Thyroid gland (tissue), 4 donors: ENCODE data around the gene MKRN3. TPM values are rescaled to one million over a fixed set of nuclear protein-coding genes. Genes with fewer than 3 reads are reported as not detected.
"Not testable (repeated sequence)": the region's sequence is repeated elsewhere in the genome, so short reads cannot be mapped to it uniquely, and the experiment has no call there.

ENCODE experiments used
- DNase-seq, 2 donors: peaks; one replicate each; pipeline ENCODE4 v3.0.0-alpha.2; 2019
- H3K27ac ChIP-seq, 3 donors: fragments of 200-600 bp; sonication (generic); 1 replicate in 2 of 3; 2 replicates in 1 of 3; pipeline ENCODE4 v1.5.1; 2016 to 2019; ENCODE audit warnings: mild to moderate bottlenecking in 1 of 3, moderate library complexity in 1 of 3
- H3K27me3 ChIP-seq: fragments of 200-600 bp; sonication (generic); one replicate; pipeline ENCODE4 v1.5.1; 2019
- H3K36me3 ChIP-seq, 2 donors: fragments of 200-600 bp; sonication (generic); one replicate each; pipeline ENCODE4 v1.5.1; 2016 to 2019
- H3K4me1 ChIP-seq, 2 donors: fragments of 200-600 bp; sonication (generic); one replicate each; pipeline ENCODE4 v1.5.1; 2017 to 2019
- H3K4me3 ChIP-seq, 3 donors: fragments of 200-600 bp; sonication (generic); replicated peaks in 1 of 3; 1 replicate in 2 of 3; 2 replicates in 1 of 3; pipeline ENCODE4 v1.5.1; 2016; ENCODE audit warnings: mild to moderate bottlenecking in 1 of 3
- H3K9me3 ChIP-seq: fragments of 200-600 bp; sonication (generic); one replicate; pipeline ENCODE4 v1.5.1; 2017
- POLR2A ChIP-seq, 2 donors: fragments of 450-650 bp; IDR thresholded peaks; one replicate each; pipeline ENCODE4 v1.6.1; 2017; ENCODE audit warnings: antibody characterized with exemption in 2 of 2, mild to moderate bottlenecking in 2 of 2, moderate library complexity in 1 of 2
- WGBS, 2 donors: methylation state at CpG; one replicate each; pipeline ENCODE4 v1.1.5; 2017; 5-methylcytosine and 5-hydroxymethylcytosine counted together
- intact Hi-C: fragments of 100-400 bp; cut with DNase I; formaldehyde crosslinking; loops from one replicate; pipeline ENCODE4 v1.15.1; 2023
- total RNA-seq, 4 donors: library from RNA; depleted of rRNA; stranded (reverse); fragments of >200 nt; gene quantifications; one replicate each; pipeline ENCODE4 v1.2.3, GENCODE V29; 2016
- TF ChIP-seq, protein P1 (sequence below), 6 experiments: fragments of 200-600 bp in 3 of 6; fragments of 450-650 bp in 3 of 6; sonication (generic) in 3 of 6; IDR thresholded peaks; one replicate each; pipeline ENCODE4 v1.5.1; 2016 to 2019; ENCODE audit warnings: antibody characterized with exemption in 6 of 6, mild to moderate bottlenecking in 2 of 6, inconsistent platforms in 1 of 6, moderate library complexity in 1 of 6

MKRN3 gene
- total RNA-seq, 4 donors from 2014 or later, result 0.11 to 0.44 (median 0.40) TPM; not detected in 1

DNA sequence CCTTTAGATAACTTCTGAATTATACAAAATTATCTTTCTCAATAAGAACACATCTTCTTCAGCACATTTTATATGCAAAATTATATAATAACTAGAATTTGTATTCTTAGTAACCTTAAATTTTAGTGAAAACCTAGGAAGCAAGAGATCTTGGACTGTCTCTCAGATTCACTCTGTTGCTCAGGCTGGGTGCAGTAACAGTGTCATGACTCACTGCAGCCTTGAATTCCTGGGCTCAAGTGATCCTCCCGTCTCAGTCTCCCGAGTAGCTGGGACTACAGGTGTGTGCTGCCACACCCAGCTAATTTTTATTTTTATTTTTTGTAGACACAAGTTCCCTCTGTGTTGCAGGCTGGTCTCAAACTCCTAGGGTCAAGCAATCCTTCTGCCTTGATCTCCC is 29.9 kb downstream of the MKRN3 start:
- Histone ChIP-seq H3K4me1 (no peaks in the 10 kb centered on the region), H3K27me3 (no peaks in the 10 kb centered on the region), H3K36me3 (no peaks in the 10 kb centered on the region), H3K4me3 (no peak overlapping the region), H3K9me3 (no peaks in the 10 kb centered on the region), H3K27ac (no peak overlapping the region)
- WGBS, 2 donors, result 52 to 57% methylated on average over 2 of the region's 2 CpGs
- intact Hi-C loops, result no loop called here
- no peak for TF ChIP-seq POLR2A (IDR thresholded peaks at IDR 0.05)
- TF ChIP-seq, protein P1, sequence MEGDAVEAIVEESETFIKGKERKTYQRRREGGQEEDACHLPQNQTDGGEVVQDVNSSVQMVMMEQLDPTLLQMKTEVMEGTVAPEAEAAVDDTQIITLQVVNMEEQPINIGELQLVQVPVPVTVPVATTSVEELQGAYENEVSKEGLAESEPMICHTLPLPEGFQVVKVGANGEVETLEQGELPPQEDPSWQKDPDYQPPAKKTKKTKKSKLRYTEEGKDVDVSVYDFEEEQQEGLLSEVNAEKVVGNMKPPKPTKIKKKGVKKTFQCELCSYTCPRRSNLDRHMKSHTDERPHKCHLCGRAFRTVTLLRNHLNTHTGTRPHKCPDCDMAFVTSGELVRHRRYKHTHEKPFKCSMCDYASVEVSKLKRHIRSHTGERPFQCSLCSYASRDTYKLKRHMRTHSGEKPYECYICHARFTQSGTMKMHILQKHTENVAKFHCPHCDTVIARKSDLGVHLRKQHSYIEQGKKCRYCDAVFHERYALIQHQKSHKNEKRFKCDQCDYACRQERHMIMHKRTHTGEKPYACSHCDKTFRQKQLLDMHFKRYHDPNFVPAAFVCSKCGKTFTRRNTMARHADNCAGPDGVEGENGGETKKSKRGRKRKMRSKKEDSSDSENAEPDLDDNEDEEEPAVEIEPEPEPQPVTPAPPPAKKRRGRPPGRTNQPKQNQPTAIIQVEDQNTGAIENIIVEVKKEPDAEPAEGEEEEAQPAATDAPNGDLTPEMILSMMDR (IDR thresholded peaks at IDR 0.05), result no peak
- no peak for DNase-seq

DNA sequence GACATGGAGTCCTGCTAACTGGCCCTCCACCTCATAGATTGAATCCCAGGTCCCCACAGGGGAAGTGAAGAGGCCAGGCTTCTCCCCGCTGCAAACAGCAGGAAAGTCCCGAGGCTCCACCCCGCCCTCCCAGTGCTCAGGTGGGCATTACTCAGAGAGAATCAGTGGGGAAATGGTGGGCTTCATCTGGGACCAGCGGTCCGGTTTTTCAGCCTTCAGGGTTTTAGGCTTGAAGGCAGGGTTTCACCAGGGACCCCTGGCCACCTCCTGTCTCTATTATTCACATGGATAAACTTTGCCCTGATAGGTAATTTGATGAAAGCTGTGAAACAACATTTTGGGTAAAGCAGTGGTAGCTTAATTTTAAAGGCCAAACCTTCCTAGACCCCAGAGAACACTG is 31.3 kb downstream of the MKRN3 start:
- H3K4me3 ChIP-seq, result no peak overlapping the region
- H3K27ac ChIP-seq, result no peak overlapping the region
- no peak for TF ChIP-seq POLR2A (IDR thresholded peaks at IDR 0.05)
- TF ChIP-seq, protein P1 (IDR thresholded peaks at IDR 0.05), result no peak
- H3K9me3 ChIP-seq, result no peaks in the 10 kb centered on the region
- WGBS, 2 donors, result 59 to 66% methylated on average over 3 to 5 of the region's 5 CpGs
- H3K27me3 ChIP-seq, result no peaks in the 10 kb centered on the region
- no peaks in the 10 kb centered on the region for H3K4me1 ChIP-seq
- intact Hi-C loops, result no loop called here
- no peak for DNase-seq
- no peaks in the 10 kb centered on the region for H3K36me3 ChIP-seq

DNA sequence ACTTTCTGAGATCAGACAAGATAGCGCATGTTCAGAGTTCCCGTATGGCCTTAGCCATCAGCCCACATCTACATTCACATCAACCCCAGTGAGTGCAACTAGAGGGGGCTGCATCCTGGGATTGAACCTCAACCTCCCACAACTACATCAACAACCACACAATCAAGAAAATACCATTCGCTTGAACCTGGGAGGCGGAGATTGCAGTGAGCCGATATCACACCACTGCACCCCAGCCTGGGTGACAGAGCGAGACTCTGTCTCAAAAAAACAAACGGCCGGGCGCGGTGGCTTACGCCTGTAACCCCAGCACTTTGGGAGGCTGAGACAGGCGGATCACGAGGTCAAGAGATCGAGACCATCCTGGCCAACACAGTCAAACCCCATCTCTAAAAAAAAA is 31.8 kb downstream of the MKRN3 start:
- intact Hi-C loops, H3K9me3 ChIP-seq, H3K4me3 ChIP-seq, H3K36me3 ChIP-seq, DNase-seq, H3K27ac ChIP-seq, H3K27me3 ChIP-seq, H3K4me1 ChIP-seq: not testable (repeated sequence)
- WGBS, 2 donors, result 89% methylated on average over 13 to 14 of the region's 14 CpGs

DNA sequence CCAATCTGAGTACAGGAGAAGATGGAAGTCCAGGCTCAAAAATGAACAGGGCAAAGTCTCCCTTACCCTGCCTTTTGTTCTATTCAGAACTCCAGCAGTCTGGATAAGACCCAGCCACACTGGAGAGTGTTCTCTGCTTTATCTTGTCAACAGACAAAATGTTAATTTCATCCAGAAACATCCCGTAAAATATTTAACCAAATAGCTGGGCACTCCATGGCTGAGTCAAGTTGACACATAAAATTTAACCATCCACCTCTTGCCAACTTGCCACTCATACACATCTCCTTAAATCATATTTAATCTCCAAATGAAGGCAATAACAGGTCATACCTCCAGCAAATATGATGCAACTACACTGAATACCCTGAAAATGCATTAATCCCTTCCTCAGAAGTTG is 33.6 kb downstream of the MKRN3 start:
- H3K27me3 ChIP-seq, result no peaks in the 10 kb centered on the region
- no peak overlapping the region for H3K4me3 ChIP-seq
- no peaks in the 10 kb centered on the region for H3K9me3 ChIP-seq
- DNase-seq, result no peak
- intact Hi-C loops, result no loop called here
- H3K27ac ChIP-seq, result no peak overlapping the region
- 93% methylated on average over 1 of the region's 1 CpG for whole genome bisulfite sequencing, 2 donors
- H3K4me1 ChIP-seq, result no peaks in the 10 kb centered on the region
- H3K36me3 ChIP-seq, result no peaks in the 10 kb centered on the region
- TF ChIP-seq POLR2A (IDR thresholded peaks at IDR 0.05), result no peak
- TF ChIP-seq, protein P1 (IDR thresholded peaks at IDR 0.05), result no peak

DNA sequence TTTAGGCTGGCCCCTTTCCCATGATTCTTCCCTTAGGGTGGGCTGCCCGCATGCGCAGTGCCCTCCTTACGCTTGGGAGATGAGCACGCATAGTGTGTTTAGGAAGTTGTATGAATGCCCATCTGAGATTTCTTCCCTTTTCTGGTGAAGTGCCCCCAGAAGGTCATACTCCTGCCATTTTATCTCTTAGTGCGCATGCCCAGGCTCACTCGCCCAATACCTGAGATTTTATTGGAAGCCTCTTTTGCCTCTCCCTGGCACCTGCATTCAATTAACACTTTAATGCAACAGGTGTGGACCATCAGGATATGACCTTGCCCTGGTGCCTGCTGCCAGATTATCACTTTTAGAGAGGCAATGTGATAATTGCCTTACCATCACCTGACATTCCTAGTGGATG is 36.6 kb downstream of the MKRN3 start:
- Histone ChIP-seq H3K9me3 (no peaks in the 10 kb centered on the region), H3K27ac (no peak overlapping the region), H3K27me3 (no peaks in the 10 kb centered on the region), H3K36me3 (no peaks in the 10 kb centered on the region), H3K4me1 (no peaks in the 10 kb centered on the region), H3K4me3 (no peak overlapping the region)
- TF ChIP-seq, protein P1 (IDR thresholded peaks at IDR 0.05), result no peak
- TF ChIP-seq POLR2A (IDR thresholded peaks at IDR 0.05), result no peak
- intact Hi-C loops, result no loop called here
- DNase-seq, result no peak
- 96% methylated on average over 6 of the region's 6 CpGs for WGBS, 2 donors

DNA sequence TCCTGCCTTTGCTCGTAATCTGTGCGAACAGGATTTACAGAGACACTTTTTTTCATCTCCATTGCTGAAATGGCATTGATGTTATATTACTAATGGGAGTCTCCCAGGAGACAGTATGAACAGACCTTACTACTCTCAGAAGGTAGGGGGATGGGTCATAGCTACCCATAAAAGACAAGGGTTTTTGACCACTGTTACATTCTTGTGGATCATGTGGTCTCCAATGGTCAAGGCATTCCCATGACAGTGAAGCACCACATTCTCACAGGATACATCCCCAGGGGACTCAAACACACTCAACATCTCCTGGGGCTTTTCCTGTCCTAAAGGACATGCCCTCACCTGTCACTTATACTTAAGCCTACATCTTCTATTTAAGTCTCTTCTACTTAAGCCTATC is 40.8 kb downstream of the MKRN3 start:
- WGBS, 2 donors, result 98% methylated on average over 2 of the region's 2 CpGs
- Histone ChIP-seq H3K27ac (no peak overlapping the region), H3K4me1 (no peaks in the 10 kb centered on the region), H3K9me3 (no peaks in the 10 kb centered on the region), H3K4me3 (no peak overlapping the region), H3K27me3 (no peaks in the 10 kb centered on the region), H3K36me3 (no peaks in the 10 kb centered on the region)
- DNase-seq, result no peak
- intact Hi-C loops, result no loop called here
- TF ChIP-seq, protein P1 (IDR thresholded peaks at IDR 0.05), result no peak
- TF ChIP-seq POLR2A (IDR thresholded peaks at IDR 0.05), result no peak
